ENCODE measurements around the gene PLCB1.

The PLCB1 gene

GRCh38 chr20:8246153-8246552 is 114.1 kb downstream of the PLCB1 start:
- Histone ChIP-seq H3K27ac (no peak overlapping the region), H3K9me3 (ENCODE audit: low read depth, low read length) (no peaks in the 10 kb centered on the region), H3K9ac (ENCODE audit: insufficient read length) (no peak overlapping the region), H3K36me3 (ENCODE audit: insufficient read depth, low read length) (no peaks in the 10 kb centered on the region), H3K4me3 (no peak overlapping the region)
- DNase-seq (ENCODE audit: low read depth, low spot score), result no peak
- no peak for TF ChIP-seq FOXP2 (optimal IDR thresholded peaks at IDR 0.05; ENCODE audit: control extremely low read depth, extremely low read length, insufficient read depth)

GRCh38 chr20:8246716-8247115 is 114.7 kb downstream of the PLCB1 start:
- Histone ChIP-seq H3K36me3 (ENCODE audit: insufficient read depth, low read length) (no peaks in the 10 kb centered on the region), H3K4me3 (no peak overlapping the region), H3K9me3 (ENCODE audit: low read depth, low read length) (no peaks in the 10 kb centered on the region), H3K9ac (ENCODE audit: insufficient read length) (no peak overlapping the region), H3K27ac (no peak overlapping the region)
- TF ChIP-seq POLR2AphosphoS5 (IDR thresholded peaks at IDR 0.05; ENCODE audit: borderline replicate concordance, low read depth, low read length), result no peak
- no peak for TF ChIP-seq FOXP2 (optimal IDR thresholded peaks at IDR 0.05; ENCODE audit: control extremely low read depth, extremely low read length, insufficient read depth)
- DNase-seq (ENCODE audit: low read depth, low spot score), result no peak

GRCh38 chr20:8248051-8248450 is 116.0 kb downstream of the PLCB1 start:
- no peaks in the 10 kb centered on the region for H3K36me3 ChIP-seq (ENCODE audit: insufficient read depth, low read length)
- no peaks in the 10 kb centered on the region for H3K9me3 ChIP-seq (ENCODE audit: low read depth, low read length)
- H3K27ac ChIP-seq, result no peak overlapping the region
- DNase-seq (ENCODE audit: low read depth, low spot score), result no peak
- no peak for TF ChIP-seq FOXP2 (optimal IDR thresholded peaks at IDR 0.05; ENCODE audit: control extremely low read depth, extremely low read length, insufficient read depth)
- TF ChIP-seq POLR2AphosphoS5 (IDR thresholded peaks at IDR 0.05; ENCODE audit: borderline replicate concordance, low read depth, low read length), result no peak
- no peak for TF ChIP-seq EZH2 (IDR thresholded peaks at IDR 0.05)
- H3K9ac ChIP-seq (ENCODE audit: insufficient read length), result no peak overlapping the region
- H3K4me3 ChIP-seq, result no peak overlapping the region

- Histone ChIP-seq H3K36me3 (ENCODE audit: insufficient read depth, low read length) (no peaks in the 10 kb centered on the region), H3K27ac (no peak overlapping the region), H3K4me3 (no peak overlapping the region), H3K9ac (ENCODE audit: insufficient read length) (no peak overlapping the region), H3K9me3 (ENCODE audit: low read depth, low read length) (no peaks in the 10 kb centered on the region)
- no peak for DNase-seq (ENCODE audit: low read depth, low spot score)
- TF ChIP-seq EZH2 (IDR thresholded peaks at IDR 0.05) (no peak), POLR2AphosphoS5 (IDR thresholded peaks at IDR 0.05; ENCODE audit: borderline replicate concordance, low read depth, low read length) (no peak), FOXP2 (optimal IDR thresholded peaks at IDR 0.05; ENCODE audit: control extremely low read depth, extremely low read length, insufficient read depth) (no peak)
Observed at GRCh38 chr20:8249634-8250033, 117.6 kb downstream of the PLCB1 start.

GRCh38 chr20:8250539-8251200 is 118.6 kb downstream of the PLCB1 start:
- DNase-seq (ENCODE audit: low read depth, low spot score), result no peak
- no peaks in the 10 kb centered on the region for H3K36me3 ChIP-seq (ENCODE audit: insufficient read depth, low read length)
- no peaks in the 10 kb centered on the region for H3K9me3 ChIP-seq (ENCODE audit: low read depth, low read length)
- no peak overlapping the region for H3K27ac ChIP-seq
- H3K4me3 ChIP-seq, result no peak overlapping the region
- TF ChIP-seq EZH2 (IDR thresholded peaks at IDR 0.05), result no peak
- H3K9ac ChIP-seq (ENCODE audit: insufficient read length), result no peak overlapping the region

GRCh38 chr20:8251201-8251575 is 119.1 kb downstream of the PLCB1 start:
- TF ChIP-seq EZH2 (IDR thresholded peaks at IDR 0.05) (no peak), FOXP2 (optimal IDR thresholded peaks at IDR 0.05; ENCODE audit: control extremely low read depth, extremely low read length, insufficient read depth) (no peak), POLR2AphosphoS5 (IDR thresholded peaks at IDR 0.05; ENCODE audit: borderline replicate concordance, low read depth, low read length) (no peak)
- Histone ChIP-seq H3K9ac (ENCODE audit: insufficient read length) (no peak overlapping the region), H3K9me3 (ENCODE audit: low read depth, low read length) (no peaks in the 10 kb centered on the region), H3K4me3 (no peak overlapping the region), H3K27ac (no peak overlapping the region), H3K36me3 (ENCODE audit: insufficient read depth, low read length) (no peaks in the 10 kb centered on the region)
- DNase-seq (ENCODE audit: low read depth, low spot score), result no peak

- H3K36me3 ChIP-seq (ENCODE audit: insufficient read depth, low read length), result no peaks in the 10 kb centered on the region
- H3K9ac ChIP-seq (ENCODE audit: insufficient read length), result no peak overlapping the region
- H3K4me3 ChIP-seq, result no peak overlapping the region
- no peak for DNase-seq (ENCODE audit: low read depth, low spot score)
- no peaks in the 10 kb centered on the region for H3K9me3 ChIP-seq (ENCODE audit: low read depth, low read length)
- no peak overlapping the region for H3K27ac ChIP-seq
- no peak for TF ChIP-seq POLR2AphosphoS5 (IDR thresholded peaks at IDR 0.05; ENCODE audit: borderline replicate concordance, low read depth, low read length)
- no peak for TF ChIP-seq FOXP2 (optimal IDR thresholded peaks at IDR 0.05; ENCODE audit: control extremely low read depth, extremely low read length, insufficient read depth)
- TF ChIP-seq EZH2 (IDR thresholded peaks at IDR 0.05), result no peak
Observed at GRCh38 chr20:8254911-8255582, 123.0 kb downstream of the PLCB1 start.

GRCh38 chr20:8255945-8256632 is 124.0 kb downstream of the PLCB1 start:
- TF ChIP-seq FOXP2 (optimal IDR thresholded peaks at IDR 0.05; ENCODE audit: control extremely low read depth, extremely low read length, insufficient read depth) (no peak), POLR2AphosphoS5 (IDR thresholded peaks at IDR 0.05; ENCODE audit: borderline replicate concordance, low read depth, low read length) (no peak), EZH2 (IDR thresholded peaks at IDR 0.05) (no peak)
- H3K4me3 ChIP-seq, result no peak overlapping the region
- H3K27ac ChIP-seq, result no peak overlapping the region
- H3K36me3 ChIP-seq (ENCODE audit: insufficient read depth, low read length), result no peaks in the 10 kb centered on the region
- no peak overlapping the region for H3K9ac ChIP-seq (ENCODE audit: insufficient read length)
- no peak for DNase-seq (ENCODE audit: low read depth, low spot score)
- H3K9me3 ChIP-seq (ENCODE audit: low read depth, low read length), result no peaks in the 10 kb centered on the region

Measured in SK-N-MC (cell line).